Natural killer cell (primary cell): ENCODE measurements around the gene LRP5. TPM values are rescaled to one million over a fixed set of nuclear protein-coding genes. Genes with fewer than 3 reads are reported as not detected.

ENCODE experiments used
- ATAC-seq, 3 donors: fragments of 150-1000 bp in 2 of 3; fragments of 200-7000 bp in 1 of 3; cut with Tn5 transposase; 1 replicate in 1 of 3; 2 replicates in 2 of 3; pipeline ENCODE4 v1.10.0; 2021; ENCODE audit warnings: mild to moderate bottlenecking in 2 of 3, moderate library complexity in 2 of 3
- DNase-seq, 2 donors: peaks; one replicate each; pipeline versions ENCODE4 v3.0.0 to v3.0.0-alpha.2; 2013 to 2021; ENCODE audit warnings: mixed read lengths in 1 of 2
- H3K27ac ChIP-seq: one replicate; pipeline ENCODE4 v1.5.1; 2013; ENCODE audit warnings: mild to moderate bottlenecking, low read length
- H3K27me3 ChIP-seq: one replicate; pipeline ENCODE4 v1.6.1; 2013; ENCODE audit warnings: low read length; ENCODE audit not compliant: control insufficient read depth, insufficient read depth
- H3K36me3 ChIP-seq: one replicate; pipeline ENCODE4 v1.6.1; 2013; ENCODE audit warnings: low read length; ENCODE audit not compliant: control insufficient read depth, insufficient read depth
- H3K4me1 ChIP-seq: one replicate; pipeline ENCODE4 v1.6.1; 2013; ENCODE audit warnings: low read length; ENCODE audit not compliant: control insufficient read depth, insufficient read depth
- H3K4me3 ChIP-seq: one replicate; pipeline ENCODE4 v1.5.1; 2013; ENCODE audit warnings: low read length
- H3K9me3 ChIP-seq: one replicate; pipeline ENCODE4 v1.6.1; 2013; ENCODE audit warnings: low read length; ENCODE audit not compliant: control insufficient read depth, insufficient read depth
- H3K27ac Mint-ChIP-seq, 2 donors: one replicate each; pipeline ENCODE4 v1.8.0; 2022; ENCODE audit warnings: mild to moderate bottlenecking in 2 of 2, mixed read lengths in 2 of 2, moderate library complexity in 1 of 2
- H3K27me3 Mint-ChIP-seq, 2 donors: one replicate each; pipeline ENCODE4 v1.8.0; 2022; ENCODE audit warnings: low read depth in 2 of 2, mixed read lengths in 2 of 2
- H3K36me3 Mint-ChIP-seq: one replicate; pipeline ENCODE4 v1.8.0; 2022; ENCODE audit warnings: mixed read lengths
- H3K4me1 Mint-ChIP-seq, 2 donors: one replicate each; pipeline ENCODE4 v1.8.0; 2022; ENCODE audit warnings: mixed read lengths in 2 of 2
- H3K4me3 Mint-ChIP-seq: one replicate; pipeline ENCODE4 v1.8.0; 2022; ENCODE audit warnings: mild to moderate bottlenecking, moderate library complexity, mixed read lengths
- H3K9me3 Mint-ChIP-seq, 2 donors: one replicate each; pipeline ENCODE4 v1.8.0; 2022; ENCODE audit warnings: mixed read lengths in 2 of 2
- CTCF ChIP-seq: fragments of 200-600 bp; IDR thresholded peaks from one replicate; pipeline ENCODE4 v1.8.0; 2022; ENCODE audit warnings: antibody characterized with exemption
- WGBS: methylation state at CpG from one replicate; pipeline ENCODE4 v1.1.7; 2013; ENCODE audit warnings: missing lambda C conversion rate; ENCODE audit not compliant: insufficient coverage; 5-methylcytosine and 5-hydroxymethylcytosine counted together
- intact Hi-C: fragments of 100-400 bp; cut with micrococcal nuclease; formaldehyde crosslinking; loops from one replicate; pipeline ENCODE4 v1.14.2; 2022
- total RNA-seq, 4 donors: library from RNA; stranded (reverse); fragments of 120-200 nt in 1 of 4; gene quantifications; one replicate each; pipeline versions ENCODE4 v1.2.3 to v1.2.4, GENCODE V29; 2013 to 2022

The LRP5 gene
- total RNA-seq, 3 donors from 2014 or later (not counting 1 experiment from before 2014, with no cell fraction given) = 0.36 to 1.3 (median 0.89) TPM

GRCh38 chr11:68326334-68327215, 14.2 kb downstream of the LRP5 start:
- no peak overlapping the region for H3K27ac ChIP-seq
- DNase-seq (no peak), ATAC-seq (no peak)
- TF ChIP-seq CTCF = no peak
- Mint-ChIP-seq H3K36me3 (no peaks in the 10 kb centered on the region), H3K27me3 (peaks cover 0 to 6% of the 10 kb centered on the region in 2 donors), H3K4me1 (peaks cover 9 to 13% of the 10 kb centered on the region in 2 donors), H3K4me3 (no peak overlapping the region), H3K27ac (no peak overlapping the region), H3K9me3 (no peaks in the 10 kb centered on the region)
- no peak overlapping the region for H3K4me3 ChIP-seq
- peaks cover 29% of the 10 kb centered on the region for H3K4me1 ChIP-seq
- no peaks in the 10 kb centered on the region for H3K9me3 ChIP-seq
- 86% methylated on average over 28 of the region's 28 CpGs for WGBS
- intact Hi-C loops = no loop called here
- no peaks in the 10 kb centered on the region for H3K27me3 ChIP-seq
- no peaks in the 10 kb centered on the region for H3K36me3 ChIP-seq

- H3K4me3 Mint-ChIP-seq = no peak overlapping the region
- ATAC-seq (no peak), DNase-seq (no peak)
- no peaks in the 10 kb centered on the region for H3K36me3 Mint-ChIP-seq
- H3K36me3 ChIP-seq = no peaks in the 10 kb centered on the region
- no peak overlapping the region for H3K27ac ChIP-seq
- no peak for TF ChIP-seq CTCF
- H3K4me1 Mint-ChIP-seq = peaks cover 9 to 18% of the 10 kb centered on the region in 2 donors
- H3K27me3 Mint-ChIP-seq = peaks cover 0 to 2% of the 10 kb centered on the region in 2 donors
- WGBS = 60% methylated on average over 17 of the region's 19 CpGs
- H3K9me3 ChIP-seq = no peaks in the 10 kb centered on the region
- no peak overlapping the region for H3K27ac Mint-ChIP-seq
- H3K4me3 ChIP-seq = no peak overlapping the region
- no peaks in the 10 kb centered on the region for H3K9me3 Mint-ChIP-seq
- H3K27me3 ChIP-seq = no peaks in the 10 kb centered on the region
- intact Hi-C loops = no loop called here
- H3K4me1 ChIP-seq = peaks cover 32% of the 10 kb centered on the region
Observed at GRCh38 chr11:68327586-68328370, 15.4 kb downstream of the LRP5 start.

GRCh38 chr11:68328374-68329091, 16.1 kb downstream of the LRP5 start:
- peak in 1 of 2 donors; percentile 31 for DNase-seq
- no peak for ATAC-seq
- TF ChIP-seq CTCF = no peak

More at GRCh38 chr11:68328374-68329091, 16.1 kb downstream of the LRP5 start:
- Histone ChIP-seq H3K36me3 (no peaks in the 10 kb centered on the region), H3K4me3 (no peak overlapping the region), H3K27me3 (no peaks in the 10 kb centered on the region), H3K9me3 (no peaks in the 10 kb centered on the region), H3K4me1 (peaks cover 32% of the 10 kb centered on the region), H3K27ac (no peak overlapping the region)
- Mint-ChIP-seq H3K4me3 (no peak overlapping the region), H3K27me3 (peaks cover 0 to 2% of the 10 kb centered on the region in 2 donors), H3K36me3 (no peaks in the 10 kb centered on the region), H3K9me3 (no peaks in the 10 kb centered on the region), H3K27ac (no peak overlapping the region), H3K4me1 (peaks cover 9 to 18% of the 10 kb centered on the region in 2 donors)
- 31% methylated on average over 25 of the region's 25 CpGs for WGBS
- intact Hi-C loops = no loop called here
